ENCODE data around the gene PCDHGB4. TPM values are rescaled to one million over a fixed set of nuclear protein-coding genes. Genes with fewer than 3 reads are reported as not detected.
"Not testable (repeated sequence)": the region's sequence is repeated elsewhere in the genome, so short reads cannot be mapped to it uniquely, and the experiment has no call there.

PCDHGB4 gene
- total RNA-seq, 2 donors from 2014 or later = 4.8 to 5.7 TPM

- intact Hi-C loops (cut with DNase I) = not testable (repeated sequence)
Measured at GRCh38 chr5:141394401-141395187, 7.1 kb downstream of the PCDHGB4 start.

GRCh38 chr5:141397756-141398551 lies 10.5 kb downstream of the PCDHGB4 start, which contains the start of gene PCDHGB5:
Gene PCDHGB5, plus strand, starts transcription at chr5:141397947. Its CDS starts 181 bp downstream, at chr5:141398128.
- intact Hi-C loops (cut with DNase I) = not testable (repeated sequence)
- peak; percentile 54 for DNase-seq (ENCODE audit: low spot score)

More at GRCh38 chr5:141394401-141395187, 7.1 kb downstream of the PCDHGB4 start:
- DNase-seq (ENCODE audit: low spot score) = not testable (repeated sequence)

DNA sequence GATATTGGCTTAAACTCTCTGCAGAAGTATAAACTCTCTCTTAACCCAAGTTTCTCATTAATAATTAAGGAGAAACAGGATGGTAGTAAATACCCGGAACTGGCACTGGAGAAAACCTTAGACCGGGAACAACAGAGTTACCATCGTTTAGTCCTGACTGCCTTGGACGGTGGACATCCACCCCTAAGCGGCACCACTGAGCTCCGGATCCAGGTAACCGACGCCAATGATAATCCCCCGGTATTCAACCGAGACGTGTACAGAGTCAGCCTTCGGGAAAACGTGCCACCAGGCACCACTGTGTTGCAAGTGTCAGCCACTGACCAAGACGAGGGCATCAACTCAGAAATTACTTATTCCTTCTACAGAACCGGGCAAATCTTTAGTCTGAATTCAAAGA lies 11.1 kb downstream of the PCDHGB4 start:
- intact Hi-C loops (cut with DNase I) = no loop called here
- DNase-seq (ENCODE audit: low spot score) = no peak

GRCh38 chr5:141399555-141400258 lies 12.2 kb downstream of the PCDHGB4 start:
- peak; percentile 74 for DNase-seq (ENCODE audit: low spot score)
- intact Hi-C loops (cut with DNase I) = no loop called here

DNA sequence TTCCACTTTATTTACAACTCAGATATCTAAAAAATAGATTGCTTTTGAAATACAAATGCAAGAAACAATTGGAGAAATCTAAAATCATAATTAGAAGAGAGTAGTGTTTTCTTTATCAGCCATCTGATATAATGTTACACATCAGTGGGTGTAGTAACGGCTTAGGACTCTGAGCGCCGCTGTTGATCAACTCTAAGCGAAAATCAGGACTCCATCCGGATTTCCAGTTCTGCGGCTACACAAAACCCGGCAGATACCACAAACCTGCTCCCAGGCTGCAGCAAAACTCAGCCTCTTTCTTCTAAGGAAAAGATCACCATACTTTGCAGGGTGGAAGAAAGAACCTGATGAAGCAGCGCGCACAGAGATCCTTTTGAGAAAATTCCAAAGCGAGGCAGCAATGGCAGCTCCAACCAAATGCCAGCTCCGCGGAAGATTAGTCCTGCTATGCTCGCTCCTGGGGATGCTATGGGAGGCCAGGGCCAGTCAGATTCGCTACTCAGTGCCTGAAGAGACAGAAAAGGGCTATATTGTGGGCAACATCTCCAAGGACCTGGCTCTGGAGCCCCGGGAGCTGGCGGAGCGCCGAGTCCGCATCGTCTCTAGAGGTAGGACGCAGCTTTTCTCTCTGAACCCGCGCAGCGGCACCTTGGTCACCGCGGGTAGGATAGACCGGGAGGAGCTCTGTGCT lies 15.2 kb downstream of the PCDHGB4 start, which contains the start of gene PCDHGA9:
TSS of gene PCDHGA9 (plus strand) at position 226 of the 691 bp plus-strand sequence. CDS start at position 401, 175 bp downstream.
- DNase-seq (ENCODE audit: low spot score) = no peak
- intact Hi-C loops (cut with DNase I) = no loop called here

DNA sequence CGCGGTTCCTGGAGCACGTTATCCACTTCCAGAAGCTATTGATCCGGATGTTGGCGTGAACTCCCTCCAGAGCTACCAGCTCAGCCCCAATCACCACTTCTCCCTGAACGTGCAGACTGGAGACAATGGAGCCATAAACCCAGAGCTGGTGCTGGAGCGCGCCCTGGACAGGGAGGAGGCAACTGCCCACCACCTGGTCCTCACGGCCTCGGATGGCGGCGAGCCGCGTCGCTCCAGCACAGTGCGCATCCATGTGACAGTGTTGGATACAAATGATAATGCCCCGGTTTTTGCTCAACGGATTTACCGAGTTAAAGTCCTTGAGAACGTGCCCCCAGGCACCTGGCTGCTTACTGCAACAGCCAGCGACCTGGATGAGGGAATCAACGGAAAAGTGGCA lies 15.9 kb downstream of the PCDHGB4 start:
- DNase-seq (ENCODE audit: low spot score) = no peak
- intact Hi-C loops (cut with DNase I) = no loop called here

DNA sequence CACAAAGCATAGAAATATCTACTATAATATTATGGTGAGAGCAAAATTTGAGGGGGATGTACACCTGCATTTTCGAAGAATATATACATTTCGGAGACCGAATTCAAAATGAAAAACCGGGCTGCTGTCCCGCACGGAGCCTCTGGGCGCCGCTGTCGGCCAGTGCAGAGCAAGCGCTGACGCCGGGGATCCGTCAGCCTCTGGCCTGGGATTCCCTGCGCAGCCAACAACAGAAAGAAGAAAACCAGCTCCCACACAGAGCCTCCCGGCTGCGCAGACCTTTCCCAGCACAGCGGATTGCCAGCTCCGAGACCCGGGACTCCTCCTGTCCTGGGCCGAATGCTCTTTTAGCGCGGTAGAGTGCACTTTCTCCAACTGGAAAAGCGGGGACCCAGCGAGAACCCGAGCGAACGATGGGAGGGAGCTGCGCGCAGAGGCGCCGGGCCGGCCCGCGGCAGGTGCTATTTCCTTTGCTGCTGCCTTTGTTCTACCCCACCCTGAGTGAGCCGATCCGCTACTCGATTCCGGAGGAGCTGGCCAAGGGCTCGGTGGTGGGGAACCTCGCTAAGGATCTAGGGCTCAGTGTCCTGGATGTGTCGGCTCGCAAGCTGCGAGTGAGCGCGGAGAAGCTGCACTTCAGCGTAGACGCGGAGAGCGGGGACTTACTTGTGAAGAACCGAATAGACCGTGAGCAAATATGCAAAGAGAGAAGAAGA lies 20.4 kb downstream of the PCDHGB4 start, which contains the start of gene PCDHGB6:
TSS of gene PCDHGB6 (plus strand) at position 232 of the 716 bp plus-strand sequence. CDS start at position 414, 182 bp downstream.
- peak; percentile 78 for DNase-seq (ENCODE audit: low spot score)

GRCh38 chr5:141409598-141410306 lies 22.3 kb downstream of the PCDHGB4 start:
- intact Hi-C loops (cut with DNase I) = loop anchor here (10.0 kb wide), 2 partner anchors 145 to 155 kb away; no protein-coding TSS in a partner anchor
- peak; percentile 63 for DNase-seq (ENCODE audit: low spot score)

More for the DNA sequence above, 20.4 kb downstream of the PCDHGB4 start, which contains the start of gene PCDHGB6:
- intact Hi-C loops (cut with DNase I) = not testable (repeated sequence)

GRCh38 chr5:141411575-141411974 lies 24.1 kb downstream of the PCDHGB4 start:
- intact Hi-C loops (cut with DNase I) = loop anchor here (10.0 kb wide), 2 partner anchors 143 to 153 kb away; no protein-coding TSS in a partner anchor

DNA sequence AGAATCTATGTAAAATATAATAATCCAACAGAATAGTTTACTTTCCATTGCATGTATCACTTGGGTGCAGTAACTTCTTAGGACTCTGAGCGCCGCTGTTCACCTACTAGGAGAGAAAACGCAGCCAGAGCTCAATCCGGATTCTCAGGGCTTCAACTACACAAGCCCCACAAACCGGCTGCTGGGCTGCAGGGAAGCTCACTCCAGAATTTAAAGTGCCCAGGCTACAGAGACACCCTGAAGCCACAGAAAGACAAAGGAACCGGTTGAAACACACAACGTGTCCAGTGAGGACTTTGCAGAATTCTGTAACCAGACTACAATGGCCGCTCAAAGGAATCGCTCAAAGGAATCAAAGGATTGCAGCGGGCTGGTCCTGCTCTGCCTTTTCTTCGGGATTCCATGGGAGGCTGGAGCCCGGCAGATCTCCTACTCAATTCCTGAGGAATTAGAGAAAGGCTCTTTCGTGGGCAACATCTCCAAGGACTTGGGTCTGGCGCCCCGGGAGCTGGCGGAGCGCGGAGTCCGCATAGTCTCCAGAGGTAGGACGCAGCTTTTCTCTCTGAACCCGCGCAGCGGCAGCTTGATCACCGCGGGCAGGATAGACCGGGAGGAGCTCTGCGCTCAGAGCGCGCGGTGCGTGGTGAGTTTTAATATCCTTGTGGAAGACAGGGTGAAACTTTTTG lies 25.5 kb downstream of the PCDHGB4 start, which contains the start of gene PCDHGA10:
TSS of gene PCDHGA10 (plus strand) at position 134 of the 686 bp plus-strand sequence. CDS start at position 323, 189 bp downstream.
- intact Hi-C loops (cut with DNase I) = loop anchor here (10.0 kb wide), 2 partner anchors 142 to 152 kb away; no protein-coding TSS in a partner anchor
- peak; percentile 73 for DNase-seq (ENCODE audit: low spot score)

More at GRCh38 chr5:141411575-141411974, 24.1 kb downstream of the PCDHGB4 start:
- DNase-seq (ENCODE audit: low spot score) = no peak

- DNase-seq (ENCODE audit: low spot score) = peak; percentile 73
- intact Hi-C loops (cut with DNase I) = loop anchor here (10.0 kb wide), 2 partner anchors 141 to 151 kb away; no protein-coding TSS in a partner anchor
Measured at GRCh38 chr5:141413540-141414069, 26.1 kb downstream of the PCDHGB4 start.

- DNase-seq (ENCODE audit: low spot score) = not testable (repeated sequence)
- intact Hi-C loops (cut with DNase I) = loop anchor here (10.0 kb wide), 2 partner anchors 140 to 150 kb away; no protein-coding TSS in a partner anchor
Measured at GRCh38 chr5:141414548-141415274, 27.2 kb downstream of the PCDHGB4 start.

DNA sequence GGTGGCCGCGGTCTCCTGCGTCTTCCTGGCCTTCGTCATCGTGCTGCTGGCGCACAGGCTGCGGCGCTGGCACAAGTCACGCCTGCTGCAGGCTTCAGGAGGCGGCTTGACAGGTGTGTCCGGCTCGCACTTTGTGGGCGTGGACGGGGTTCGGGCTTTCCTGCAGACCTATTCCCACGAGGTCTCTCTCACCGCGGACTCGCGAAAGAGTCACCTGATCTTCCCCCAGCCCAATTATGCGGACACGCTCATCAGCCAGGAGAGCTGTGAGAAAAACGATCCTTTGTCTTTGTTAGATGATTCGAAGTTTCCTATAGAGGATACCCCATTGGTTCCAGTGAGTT lies 27.7 kb downstream of the PCDHGB4 start:
- peak; percentile 72 for DNase-seq (ENCODE audit: low spot score)
- intact Hi-C loops (cut with DNase I) = loop anchor here (10.0 kb wide), 2 partner anchors 140 to 150 kb away; no protein-coding TSS in a partner anchor

DNA sequence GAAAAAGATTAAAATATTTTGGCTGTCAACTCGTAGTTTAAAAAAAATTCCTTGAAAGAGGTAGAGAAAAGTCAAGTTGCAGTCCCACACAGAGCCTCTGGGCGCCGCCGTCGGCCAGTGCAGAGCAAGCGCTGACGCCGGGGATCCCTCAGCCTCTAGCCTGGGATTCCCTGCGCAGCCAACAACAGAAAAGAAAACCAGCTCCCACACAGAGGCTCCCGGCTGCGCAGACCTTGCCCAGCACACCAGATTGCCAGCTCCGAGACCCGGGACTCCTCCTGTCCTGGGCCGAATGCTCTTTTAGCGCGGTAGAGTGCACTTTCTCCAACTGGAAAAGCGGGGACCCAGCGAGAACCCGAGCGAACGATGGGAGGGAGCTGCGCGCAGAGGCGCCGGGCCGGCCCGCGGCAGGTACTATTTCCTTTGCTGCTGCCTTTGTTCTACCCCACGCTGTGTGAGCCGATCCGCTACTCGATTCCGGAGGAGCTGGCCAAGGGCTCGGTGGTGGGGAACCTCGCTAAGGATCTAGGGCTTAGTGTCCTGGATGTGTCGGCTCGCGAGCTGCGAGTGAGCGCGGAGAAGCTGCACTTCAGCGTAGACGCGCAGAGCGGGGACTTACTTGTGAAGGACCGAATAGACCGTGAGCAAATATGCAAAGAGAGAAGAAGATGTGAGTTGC lies 30.1 kb downstream of the PCDHGB4 start, which contains the start of gene PCDHGB7:
TSS of gene PCDHGB7 (plus strand) at position 184 of the 679 bp plus-strand sequence. CDS start at position 367, 183 bp downstream.
- DNase-seq (ENCODE audit: low spot score) = peak; percentile 90
- intact Hi-C loops (cut with DNase I) = loop anchor here (10.0 kb wide), 2 partner anchors 137 to 147 kb away; no protein-coding TSS in a partner anchor

Data from posterior vena cava (tissue), 2 donors.